Measurements from ENCODE around the gene RFNG. TPM values are rescaled to one million over a fixed set of nuclear protein-coding genes. Genes with fewer than 3 reads are reported as not detected.

The RFNG gene
- polyA plus RNA-seq, 1 experiment = 11.8 TPM

DNA sequence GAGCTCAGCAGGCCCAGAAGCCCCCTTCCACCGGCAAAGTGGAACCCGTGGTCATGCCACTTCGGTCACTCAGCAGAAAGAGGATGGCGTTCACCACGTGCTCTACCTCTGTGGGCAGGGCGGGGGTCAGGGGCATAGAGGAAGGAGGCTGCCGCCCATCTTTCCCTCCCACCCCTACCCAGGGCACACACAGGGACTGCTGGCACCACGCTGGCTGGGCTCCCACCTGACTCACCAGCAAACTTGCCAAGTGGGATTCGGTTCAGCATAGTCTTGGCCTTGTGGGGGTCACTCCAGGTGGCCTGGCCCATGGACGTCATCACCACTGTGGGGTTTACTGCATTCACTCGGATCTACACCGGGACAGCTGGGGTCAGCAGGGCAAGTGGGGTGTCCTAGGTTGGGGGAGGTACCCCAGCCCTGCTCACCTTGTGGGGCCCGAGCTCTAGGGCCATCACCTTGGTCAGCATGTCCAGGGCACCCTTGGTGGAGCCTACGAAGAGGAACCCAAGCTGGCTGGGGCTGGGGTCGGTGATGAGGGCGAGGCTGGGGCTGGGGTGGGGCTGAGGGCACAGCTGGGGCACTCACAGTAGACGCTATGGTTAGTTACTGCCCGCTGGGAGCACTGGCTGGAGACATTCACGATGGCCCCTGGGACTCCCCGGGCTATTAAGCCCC, 15.5 kb downstream of the RFNG start:
- CTCF ChIA-PET = interaction anchor here (0.5 to 1.2 kb wide), 3 partner anchors 74 to 123 kb away, joined by 3 to 4 read pairs (median 3); no protein-coding TSS in a partner anchor
- no peaks in the 10 kb centered on the region; the same call in 1 of the 2 replicates for H3K9me3 ChIP-seq (ENCODE audit: control insufficient read depth, insufficient read depth, low read length)
- TF ChIP-seq, protein P1, sequence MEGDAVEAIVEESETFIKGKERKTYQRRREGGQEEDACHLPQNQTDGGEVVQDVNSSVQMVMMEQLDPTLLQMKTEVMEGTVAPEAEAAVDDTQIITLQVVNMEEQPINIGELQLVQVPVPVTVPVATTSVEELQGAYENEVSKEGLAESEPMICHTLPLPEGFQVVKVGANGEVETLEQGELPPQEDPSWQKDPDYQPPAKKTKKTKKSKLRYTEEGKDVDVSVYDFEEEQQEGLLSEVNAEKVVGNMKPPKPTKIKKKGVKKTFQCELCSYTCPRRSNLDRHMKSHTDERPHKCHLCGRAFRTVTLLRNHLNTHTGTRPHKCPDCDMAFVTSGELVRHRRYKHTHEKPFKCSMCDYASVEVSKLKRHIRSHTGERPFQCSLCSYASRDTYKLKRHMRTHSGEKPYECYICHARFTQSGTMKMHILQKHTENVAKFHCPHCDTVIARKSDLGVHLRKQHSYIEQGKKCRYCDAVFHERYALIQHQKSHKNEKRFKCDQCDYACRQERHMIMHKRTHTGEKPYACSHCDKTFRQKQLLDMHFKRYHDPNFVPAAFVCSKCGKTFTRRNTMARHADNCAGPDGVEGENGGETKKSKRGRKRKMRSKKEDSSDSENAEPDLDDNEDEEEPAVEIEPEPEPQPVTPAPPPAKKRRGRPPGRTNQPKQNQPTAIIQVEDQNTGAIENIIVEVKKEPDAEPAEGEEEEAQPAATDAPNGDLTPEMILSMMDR (IDR thresholded peaks at IDR 0.05; ENCODE audit: low read depth, low read length) = no peak
- H3K27ac ChIP-seq (ENCODE audit: low read depth, low read length) = no peak overlapping the region
- POLR2A ChIA-PET = no interaction called here
- DNase-seq (ENCODE audit: low read depth, low spot score) = no peak
- H3K27me3 ChIP-seq (ENCODE audit: control insufficient read depth, insufficient read depth, low read length) = no peaks in the 10 kb centered on the region
- peak overlapping the region; percentile 74; the same call in 1 of the 2 replicates for H3K4me3 ChIP-seq (ENCODE audit: low read depth, low read length)

- DNase-seq (ENCODE audit: low read depth, low spot score) = no peak
- TF ChIP-seq, protein P1 (IDR thresholded peaks at IDR 0.05; ENCODE audit: low read depth, low read length) = no peak
- CTCF ChIA-PET = no interaction called here
- Histone ChIP-seq H3K27ac (ENCODE audit: low read depth, low read length) (no peak overlapping the region), H3K27me3 (ENCODE audit: control insufficient read depth, insufficient read depth, low read length) (no peaks in the 10 kb centered on the region), H3K4me3 (ENCODE audit: low read depth, low read length) (no peak overlapping the region), H3K9me3 (ENCODE audit: control insufficient read depth, insufficient read depth, low read length) (no peaks in the 10 kb centered on the region; the same call in 1 of the 2 replicates)
- POLR2A ChIA-PET = interaction anchor here (0.6 kb wide), 1 partner anchor 174 kb away, joined by 4 read pairs; no protein-coding TSS in a partner anchor
These were observed 16.1 kb downstream of the RFNG start for GRCh38 chr17:82035488-82035887.

GRCh38 chr17:82034371-82035011, 17.1 kb downstream of the RFNG start:
- DNase-seq (ENCODE audit: low read depth, low spot score) = no peak
- Histone ChIP-seq H3K4me3 (ENCODE audit: low read depth, low read length) (no peak overlapping the region), H3K27me3 (ENCODE audit: control insufficient read depth, insufficient read depth, low read length) (no peaks in the 10 kb centered on the region), H3K9me3 (ENCODE audit: control insufficient read depth, insufficient read depth, low read length) (no peaks in the 10 kb centered on the region; the same call in 1 of the 2 replicates), H3K27ac (ENCODE audit: low read depth, low read length) (no peak overlapping the region)
- POLR2A ChIA-PET = no interaction called here
- CTCF ChIA-PET = no interaction called here
- TF ChIP-seq, protein P1 (IDR thresholded peaks at IDR 0.05; ENCODE audit: low read depth, low read length) = no peak

DNA sequence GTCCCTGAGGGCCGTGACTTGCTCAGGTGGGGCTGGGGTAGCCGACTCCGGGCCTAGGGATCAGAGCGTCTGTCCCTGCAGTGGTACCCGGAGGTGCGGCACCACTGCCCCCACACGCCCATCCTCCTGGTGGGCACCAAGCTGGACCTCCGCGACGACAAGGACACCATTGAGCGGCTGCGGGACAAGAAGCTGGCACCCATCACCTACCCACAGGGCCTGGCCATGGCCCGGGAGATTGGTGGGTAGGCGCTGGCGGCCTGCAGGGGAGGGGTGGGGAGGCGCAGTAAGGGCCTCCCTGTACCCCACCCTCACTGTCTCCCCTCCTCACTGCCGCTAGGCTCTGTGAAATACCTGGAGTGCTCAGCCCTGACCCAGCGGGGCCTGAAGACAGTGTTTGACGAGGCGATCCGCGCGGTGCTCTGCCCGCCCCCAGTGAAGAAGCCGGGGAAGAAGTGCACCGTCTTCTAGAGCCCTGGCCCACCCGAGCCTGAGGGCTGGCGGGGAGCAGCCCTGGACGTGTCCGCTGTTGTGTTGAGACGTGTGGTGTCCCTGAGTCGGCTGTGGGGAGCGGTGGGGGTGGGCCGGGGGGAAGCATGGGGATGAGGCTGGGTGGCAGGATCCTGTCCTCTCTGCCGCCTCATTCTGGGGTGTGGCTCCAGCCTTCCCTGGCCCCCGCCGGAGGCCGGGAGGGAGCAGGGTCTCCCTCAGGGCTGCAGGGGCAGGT, 18.1 kb downstream of the RFNG start:
- H3K27me3 ChIP-seq (ENCODE audit: control insufficient read depth, insufficient read depth, low read length) = no peaks in the 10 kb centered on the region
- H3K4me3 ChIP-seq (ENCODE audit: low read depth, low read length) = no peak overlapping the region
- TF ChIP-seq, protein P1 (IDR thresholded peaks at IDR 0.05; ENCODE audit: low read depth, low read length) = no peak
- no peak overlapping the region for H3K27ac ChIP-seq (ENCODE audit: low read depth, low read length)
- ChIA-PET CTCF (no interaction called here), POLR2A (no interaction called here)
- DNase-seq (ENCODE audit: low read depth, low spot score) = no peak
- no peaks in the 10 kb centered on the region; the same call in 1 of the 2 replicates for H3K9me3 ChIP-seq (ENCODE audit: control insufficient read depth, insufficient read depth, low read length)
